ENCODE measurements around the gene JAGN1.

- TF ChIP-seq CTCF (conservative IDR thresholded peaks at IDR 0.05 in 1 of 2, IDR thresholded peaks at IDR 0.05 in 1 of 2; ENCODE audit: extremely low read depth in 1 of 2, insufficient read depth in 1 of 2, low read depth in 1 of 2, low read length in 2 of 2) = no peak
- no peak for TF ChIP-seq EZH2 (IDR thresholded peaks at IDR 0.05; ENCODE audit: borderline replicate concordance, low read length)
These were observed 15.0 kb upstream of the JAGN1 start for GRCh38 chr3:9875448-9875847.

Data from mammary epithelial cell (primary cell).